ENCODE results near the gene ZNF512B. TPM values are rescaled to one million over a fixed set of nuclear protein-coding genes. Genes with fewer than 3 reads are reported as not detected.
"Not testable (repeated sequence)": the region's sequence is repeated elsewhere in the genome, so short reads cannot be mapped to it uniquely, and the experiment has no call there.

The ZNF512B gene
- total and polyA plus RNA-seq, 4 donors = 1.5 to 16.5 (median 10.8) TPM

- WGBS, 2 donors = 2 to 4% methylated on average over 47 to 52 of the region's 52 CpGs
- Histone ChIP-seq H3K9me3 (ENCODE audit: control insufficient read depth, low read length) (no peaks in the 10 kb centered on the region), H3K36me3 (ENCODE audit: control insufficient read depth in 1 of 2, insufficient read depth in 2 of 2, low read length in 1 of 2) (peaks cover 2% of the 10 kb centered on the region in 2 donors), H3K27me3 (ENCODE audit: control insufficient read depth in 1 of 2, insufficient read depth in 2 of 2, low read length in 1 of 2) (no peaks in the 10 kb centered on the region), H3K27ac (ENCODE audit: low read depth in 1 of 2, low read length in 2 of 2) (no peak within 1 kb of the TSS), H3K4me3 (ENCODE audit: low read length in 2 of 2) (peak within 1 kb of the TSS; percentile 23 to 53), H3K4me1 (ENCODE audit: control insufficient read depth in 1 of 2, insufficient read depth in 2 of 2, low read length in 2 of 2) (no peaks in the 10 kb centered on the region)
- peak; percentile 1 for ATAC-seq (ENCODE audit: low FRiP score)
- DNase-seq = peak in 1 of 2 donors; percentile 60
- intact Hi-C loops (cut with DNase I) = loop anchor here in 1 of 2 donors (2.0 kb wide), 1 partner anchor 83 kb away; the partner anchor contains the start of gene TCEA2
Measured at GRCh38 chr20:63979557-63980316, 10.0 kb upstream of the ZNF512B start, which contains the start of gene SAMD10. TSS of gene SAMD10 (minus strand) at chr20:63979642. CDS start at chr20:63979467, 175 bp downstream.

- intact Hi-C loops (cut with DNase I) = no loop called here
- Histone ChIP-seq H3K9me3 (ENCODE audit: control insufficient read depth, low read length) (no peaks in the 10 kb centered on the region), H3K4me3 (ENCODE audit: low read length in 2 of 2) (peak overlapping the region; percentile 23 to 53), H3K36me3 (ENCODE audit: control insufficient read depth in 1 of 2, insufficient read depth in 2 of 2, low read length in 1 of 2) (peaks cover 0 to 2% of the 10 kb centered on the region in 2 donors), H3K4me1 (ENCODE audit: control insufficient read depth in 1 of 2, insufficient read depth in 2 of 2, low read length in 2 of 2) (no peaks in the 10 kb centered on the region), H3K27ac (ENCODE audit: low read depth in 1 of 2, low read length in 2 of 2) (no peak overlapping the region), H3K27me3 (ENCODE audit: control insufficient read depth in 1 of 2, insufficient read depth in 2 of 2, low read length in 1 of 2) (no peaks in the 10 kb centered on the region)
- WGBS, 2 donors = 1 to 2% methylated on average over 23 to 47 of the region's 47 CpGs
- no peak for DNase-seq
- ATAC-seq (ENCODE audit: low FRiP score) = no peak
Measured at GRCh38 chr20:63979229-63979556, 9.5 kb upstream of the ZNF512B start.

DNA sequence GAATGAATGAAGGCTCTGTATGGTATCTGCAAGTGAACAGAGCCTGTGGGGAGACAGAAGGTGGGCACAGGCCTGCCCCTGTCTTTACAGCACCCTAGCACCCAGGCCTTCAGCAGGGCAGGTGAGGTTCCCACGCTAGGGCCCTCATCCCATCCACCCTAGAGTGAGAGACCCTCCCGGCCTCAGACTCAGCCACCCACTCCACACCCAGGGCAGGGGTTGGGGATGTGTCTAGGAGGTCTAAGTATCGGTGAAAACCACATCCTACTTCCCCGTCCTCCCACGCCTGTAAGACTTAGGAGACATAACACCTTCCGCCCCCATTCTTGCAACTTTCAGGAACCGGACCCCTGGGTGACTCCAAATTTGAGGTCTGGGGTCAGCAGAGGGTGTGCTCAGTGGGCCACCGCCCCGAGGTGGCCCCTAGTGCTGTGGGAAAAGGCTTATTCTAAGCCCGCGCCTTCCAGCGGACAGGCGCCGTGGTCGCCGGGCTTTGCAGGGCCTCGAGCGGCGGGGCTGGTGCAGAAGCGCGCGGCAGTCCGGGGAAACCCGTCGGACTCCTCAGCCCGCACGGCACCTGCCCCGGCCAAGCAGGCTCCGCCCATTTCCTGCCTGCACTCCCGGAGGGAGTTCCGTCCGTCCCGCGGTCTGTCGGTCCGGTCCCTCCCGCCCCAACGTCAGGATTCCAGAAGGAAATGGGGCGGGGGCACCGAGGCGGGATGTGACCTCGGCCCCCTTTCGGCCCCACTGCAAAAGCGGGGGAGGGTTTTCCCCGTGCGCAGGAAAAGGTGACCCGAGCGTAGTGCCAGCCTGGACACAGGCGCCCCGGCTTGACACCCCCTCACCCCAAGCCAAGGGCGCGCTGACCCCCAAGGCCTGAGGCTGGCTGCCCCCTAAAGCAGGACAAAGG, 8.8 kb upstream of the ZNF512B start:
- Histone ChIP-seq H3K4me1 (ENCODE audit: control insufficient read depth in 1 of 2, insufficient read depth in 2 of 2, low read length in 2 of 2) (no peaks in the 10 kb centered on the region), H3K36me3 (ENCODE audit: control insufficient read depth in 1 of 2, insufficient read depth in 2 of 2, low read length in 1 of 2) (peaks cover 0 to 2% of the 10 kb centered on the region in 2 donors), H3K27ac (ENCODE audit: low read depth in 1 of 2, low read length in 2 of 2) (no peak overlapping the region), H3K4me3 (ENCODE audit: low read length in 2 of 2) (peak overlapping the region; percentile 23 to 53), H3K27me3 (ENCODE audit: control insufficient read depth in 1 of 2, insufficient read depth in 2 of 2, low read length in 1 of 2) (no peaks in the 10 kb centered on the region), H3K9me3 (ENCODE audit: control insufficient read depth, low read length) (no peaks in the 10 kb centered on the region)
- intact Hi-C loops (cut with DNase I) = no loop called here
- 15 to 17% methylated on average over 52 of the region's 52 CpGs for WGBS, 2 donors
- no peak for ATAC-seq (ENCODE audit: low FRiP score)
- DNase-seq = peak in 1 of 2 donors; percentile 79

GRCh38 chr20:63977739-63978276, 8.1 kb upstream of the ZNF512B start:
- H3K36me3 ChIP-seq (ENCODE audit: control insufficient read depth in 1 of 2, insufficient read depth in 2 of 2, low read length in 1 of 2) = no peaks in the 10 kb centered on the region
- H3K4me1 ChIP-seq (ENCODE audit: control insufficient read depth in 1 of 2, insufficient read depth in 2 of 2, low read length in 2 of 2) = no peaks in the 10 kb centered on the region
- ATAC-seq (ENCODE audit: low FRiP score) = no peak
- 63 to 70% methylated on average over 16 of the region's 16 CpGs for WGBS, 2 donors
- no peak overlapping the region for H3K27ac ChIP-seq (ENCODE audit: low read depth in 1 of 2, low read length in 2 of 2)
- H3K27me3 ChIP-seq (ENCODE audit: control insufficient read depth in 1 of 2, insufficient read depth in 2 of 2, low read length in 1 of 2) = no peaks in the 10 kb centered on the region
- H3K9me3 ChIP-seq (ENCODE audit: control insufficient read depth, low read length) = no peaks in the 10 kb centered on the region
- intact Hi-C loops (cut with DNase I) = no loop called here
- peak in 1 of 2 donors; percentile 48 for DNase-seq
- H3K4me3 ChIP-seq (ENCODE audit: low read length in 2 of 2) = no peak overlapping the region

DNA sequence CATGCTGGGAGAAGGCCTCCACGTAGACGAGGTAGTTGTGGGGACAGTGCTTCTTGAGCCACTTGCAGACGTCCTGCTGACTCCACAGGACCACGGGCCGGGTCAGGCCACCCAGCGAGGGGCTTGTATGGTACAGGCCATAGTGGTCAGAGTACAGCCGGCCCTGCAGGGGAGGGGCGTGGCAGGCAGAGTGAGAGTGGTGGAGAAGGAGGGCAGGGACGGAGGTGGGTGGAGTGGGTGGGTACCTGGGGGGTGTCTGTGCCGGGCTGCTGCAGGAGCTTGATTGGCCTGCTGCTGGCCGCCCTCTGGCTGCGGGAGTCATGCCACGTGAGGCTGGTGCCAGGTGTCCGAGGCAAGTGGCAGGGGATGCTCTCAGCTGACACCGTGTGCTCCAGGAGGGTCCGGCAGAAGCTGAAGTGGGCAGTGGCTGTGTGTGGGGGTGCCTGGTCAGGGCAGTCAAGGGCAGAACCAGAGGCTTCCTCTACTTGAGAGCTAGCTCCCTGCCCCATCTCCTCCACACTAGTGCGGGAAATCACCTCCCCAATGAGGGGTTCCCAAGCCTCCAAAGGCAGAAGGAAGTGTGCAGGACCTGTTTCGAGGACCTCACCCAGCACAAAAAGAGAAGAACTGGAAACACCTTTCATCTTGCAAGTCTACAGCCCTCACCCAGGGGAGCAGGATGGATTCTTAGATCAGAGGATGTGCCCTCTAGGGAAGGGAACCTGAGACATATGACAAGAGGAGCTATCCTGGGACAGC, 7.4 kb upstream of the ZNF512B start:
- Histone ChIP-seq H3K27me3 (ENCODE audit: control insufficient read depth in 1 of 2, insufficient read depth in 2 of 2, low read length in 1 of 2) (no peaks in the 10 kb centered on the region), H3K36me3 (ENCODE audit: control insufficient read depth in 1 of 2, insufficient read depth in 2 of 2, low read length in 1 of 2) (no peaks in the 10 kb centered on the region), H3K27ac (ENCODE audit: low read depth in 1 of 2, low read length in 2 of 2) (no peak overlapping the region), H3K9me3 (ENCODE audit: control insufficient read depth, low read length) (no peaks in the 10 kb centered on the region), H3K4me3 (ENCODE audit: low read length in 2 of 2) (no peak overlapping the region), H3K4me1 (ENCODE audit: control insufficient read depth in 1 of 2, insufficient read depth in 2 of 2, low read length in 2 of 2) (no peaks in the 10 kb centered on the region)
- DNase-seq = no peak
- intact Hi-C loops (cut with DNase I) = no loop called here
- ATAC-seq (ENCODE audit: low FRiP score) = no peak
- 89 to 90% methylated on average over 18 of the region's 18 CpGs for WGBS, 2 donors

- DNase-seq; H3K27ac ChIP-seq (ENCODE audit: low read depth in 1 of 2, low read length in 2 of 2); H3K36me3 ChIP-seq (ENCODE audit: control insufficient read depth in 1 of 2, insufficient read depth in 2 of 2, low read length in 1 of 2); H3K4me3 ChIP-seq (ENCODE audit: low read length in 2 of 2); H3K9me3 ChIP-seq (ENCODE audit: control insufficient read depth, low read length); ATAC-seq (ENCODE audit: low FRiP score); intact Hi-C loops (cut with DNase I); H3K27me3 ChIP-seq (ENCODE audit: control insufficient read depth in 1 of 2, insufficient read depth in 2 of 2, low read length in 1 of 2); H3K4me1 ChIP-seq (ENCODE audit: control insufficient read depth in 1 of 2, insufficient read depth in 2 of 2, low read length in 2 of 2): not testable (repeated sequence)
- whole genome bisulfite sequencing, 2 donors = 89 to 94% methylated on average over 7 of the region's 7 CpGs
Measured at GRCh38 chr20:63976511-63976910, 6.8 kb upstream of the ZNF512B start.

- H3K27me3 ChIP-seq (ENCODE audit: control insufficient read depth in 1 of 2, insufficient read depth in 2 of 2, low read length in 1 of 2) = no peaks in the 10 kb centered on the region
- no peaks in the 10 kb centered on the region for H3K9me3 ChIP-seq (ENCODE audit: control insufficient read depth, low read length)
- ATAC-seq (ENCODE audit: low FRiP score) (no peak), DNase-seq (peak in 1 of 2 donors; percentile 50)
- intact Hi-C loops (cut with DNase I) = loop anchor here (1.0 to 5.0 kb wide), 4 partner anchors 187 to 438 kb away; partner anchors contain the start of gene PTK6 (in 1 of the 2)
- H3K4me3 ChIP-seq (ENCODE audit: low read length in 2 of 2) = no peak overlapping the region
- H3K27ac ChIP-seq (ENCODE audit: low read depth in 1 of 2, low read length in 2 of 2) = no peak overlapping the region
- no peaks in the 10 kb centered on the region for H3K4me1 ChIP-seq (ENCODE audit: control insufficient read depth in 1 of 2, insufficient read depth in 2 of 2, low read length in 2 of 2)
- H3K36me3 ChIP-seq (ENCODE audit: control insufficient read depth in 1 of 2, insufficient read depth in 2 of 2, low read length in 1 of 2) = no peaks in the 10 kb centered on the region
- WGBS, 2 donors = 59 to 60% methylated on average over 19 of the region's 19 CpGs
Measured at GRCh38 chr20:63974402-63975200, 4.9 kb upstream of the ZNF512B start.

All from aorta (tissue), 5 donors.